RWPE2 (cell line): Measurements from ENCODE around the gene KIF3A.

ENCODE experiments used
- ATAC-seq: fragments of 200-7000 bp; cut with Tn5 transposase; 3 replicates; pipeline ENCODE4 v1.9.1; 2021; ENCODE audit warnings: low read depth
- DNase-seq: peaks from one replicate; pipeline ENCODE4 v3.0.0-alpha.2; 2020; ENCODE audit warnings: low spot score
- H3K27ac ChIP-seq: fragments of 450-650 bp; 2 replicates; pipeline ENCODE4 v1.5.1; 2017; ENCODE audit warnings: mild to moderate bottlenecking; ENCODE audit not compliant: poor library complexity, severe bottlenecking
- H3K27me3 ChIP-seq: fragments of 250-450 bp; sonication (Bioruptor Pico); 2 replicates; pipeline ENCODE4 v1.5.1; 2021; ENCODE audit warnings: mild to moderate bottlenecking, moderate library complexity; ENCODE audit not compliant: insufficient read depth, poor library complexity, severe bottlenecking
- H3K36me3 ChIP-seq: fragments of 250-450 bp; sonication (Bioruptor Pico); 2 replicates; pipeline ENCODE4 v1.5.1; 2020; ENCODE audit warnings: low read depth, mild to moderate bottlenecking, moderate library complexity
- H3K4me1 ChIP-seq: fragments of 250-450 bp; sonication (Bioruptor Pico); 2 replicates; pipeline ENCODE4 v1.5.1; 2021; ENCODE audit warnings: mild to moderate bottlenecking, moderate library complexity; ENCODE audit not compliant: insufficient read depth, poor library complexity, severe bottlenecking
- H3K4me3 ChIP-seq: fragments of 250-450 bp; sonication (Bioruptor Pico); 2 replicates; pipeline ENCODE4 v1.5.1; 2021; ENCODE audit warnings: mild to moderate bottlenecking, moderate library complexity; ENCODE audit not compliant: severe bottlenecking
- H3K9me3 ChIP-seq: fragments of 250-450 bp; sonication (Bioruptor Pico); 2 replicates; pipeline ENCODE4 v1.5.1; 2021; ENCODE audit warnings: mild to moderate bottlenecking, moderate library complexity; ENCODE audit not compliant: severe bottlenecking
- CTCF ChIP-seq: fragments of 450-650 bp; IDR thresholded peaks from one replicate; pipeline ENCODE4 v1.5.1; 2017; ENCODE audit warnings: mild to moderate bottlenecking, moderate library complexity; ENCODE audit not compliant: poor library complexity, severe bottlenecking

Gene KIF3A

GRCh38 chr5:132671000-132671399 is 66.3 kb downstream of the KIF3A start:
- Histone ChIP-seq H3K36me3 (no peaks in the 10 kb centered on the region), H3K27ac (no peak overlapping the region), H3K27me3 (no peaks in the 10 kb centered on the region), H3K4me1 (peaks cover 12% of the 10 kb centered on the region), H3K9me3 (no peaks in the 10 kb centered on the region), H3K4me3 (no peak overlapping the region)
- no peak for TF ChIP-seq CTCF
- DNase-seq (no peak), ATAC-seq (no peak)

GRCh38 chr5:132669966-132670882 is 67.1 kb downstream of the KIF3A start:
- no peaks in the 10 kb centered on the region for H3K9me3 ChIP-seq
- no peaks in the 10 kb centered on the region for H3K27me3 ChIP-seq
- TF ChIP-seq CTCF = no peak
- no peaks in the 10 kb centered on the region for H3K36me3 ChIP-seq
- no peak for DNase-seq
- no peak overlapping the region for H3K4me3 ChIP-seq
- H3K27ac ChIP-seq = no peak overlapping the region
- no peak for ATAC-seq
- peaks cover 11% of the 10 kb centered on the region for H3K4me1 ChIP-seq

- ATAC-seq = no peak
- TF ChIP-seq CTCF = no peak
- no peaks in the 10 kb centered on the region for H3K27me3 ChIP-seq
- DNase-seq = no peak
- H3K4me1 ChIP-seq = peaks cover 6% of the 10 kb centered on the region
- H3K36me3 ChIP-seq = no peaks in the 10 kb centered on the region
- no peak overlapping the region for H3K27ac ChIP-seq
- H3K9me3 ChIP-seq = no peaks in the 10 kb centered on the region
- H3K4me3 ChIP-seq = no peak overlapping the region
Observed at GRCh38 chr5:132669455-132669820, 67.9 kb downstream of the KIF3A start.

GRCh38 chr5:132668706-132669454 is 68.5 kb downstream of the KIF3A start:
- ATAC-seq (no peak), DNase-seq (no peak)
- H3K27me3 ChIP-seq = no peaks in the 10 kb centered on the region
- TF ChIP-seq CTCF = no peak
- no peak overlapping the region for H3K4me3 ChIP-seq
- H3K27ac ChIP-seq = no peak overlapping the region
- H3K4me1 ChIP-seq = peaks cover under 1% of the 10 kb centered on the region
- no peaks in the 10 kb centered on the region for H3K36me3 ChIP-seq
- no peaks in the 10 kb centered on the region for H3K9me3 ChIP-seq
